ENCODE data around the gene TRIM44.
"Not testable (repeated sequence)": the region's sequence is repeated elsewhere in the genome, so short reads cannot be mapped to it uniquely, and the experiment has no call there.

TRIM44 gene

GRCh38 chr11:35711173-35711910, 48.8 kb downstream of the TRIM44 start:
- no peak for FAIRE-seq
- no peak for DNase-seq (ENCODE audit: insufficient read length)

GRCh38 chr11:35711924-35712323, 49.3 kb downstream of the TRIM44 start:
- FAIRE-seq = no peak
- no peak for DNase-seq (ENCODE audit: insufficient read length)
- TF ChIP-seq TAF1 (IDR thresholded peaks at IDR 0.05; ENCODE audit: borderline replicate concordance, low read depth, low read length) (no peak), POLR2AphosphoS5 (IDR thresholded peaks at IDR 0.05; ENCODE audit: low read depth, low read length) (no peak), POLR2A (IDR thresholded peaks at IDR 0.05; ENCODE audit: low read depth, low read length) (no peak)

More at GRCh38 chr11:35711173-35711910, 48.8 kb downstream of the TRIM44 start:
- TF ChIP-seq POLR2AphosphoS5 (IDR thresholded peaks at IDR 0.05; ENCODE audit: low read depth, low read length) (no peak), POLR2A (IDR thresholded peaks at IDR 0.05; ENCODE audit: low read depth, low read length) (no peak), TAF1 (IDR thresholded peaks at IDR 0.05; ENCODE audit: borderline replicate concordance, low read depth, low read length) (no peak)

DNA sequence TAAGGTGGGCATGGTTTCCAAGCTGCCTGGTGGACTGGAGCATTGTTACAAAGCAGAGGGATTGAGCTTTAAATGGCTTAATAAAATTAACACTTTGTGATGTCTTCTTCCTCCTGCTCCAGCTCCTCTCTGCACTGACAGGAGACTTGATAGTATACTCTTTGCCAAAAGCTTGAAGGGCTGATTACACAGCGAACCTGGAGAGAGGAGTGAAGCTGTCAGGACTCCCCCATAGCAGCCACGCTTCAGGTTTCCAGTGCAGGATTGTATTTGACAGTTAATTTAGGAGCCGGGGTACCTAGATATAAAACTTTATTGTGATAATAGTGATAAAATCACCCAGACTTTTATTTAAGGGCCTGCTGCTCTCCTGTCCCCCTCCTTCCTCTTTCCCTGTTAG, 50.0 kb downstream of the TRIM44 start:
- DNase-seq (ENCODE audit: insufficient read length) = no peak
- peak; percentile 69 for FAIRE-seq
- TF ChIP-seq POLR2A (IDR thresholded peaks at IDR 0.05; ENCODE audit: low read depth, low read length) = no peak
- TF ChIP-seq TAF1 (IDR thresholded peaks at IDR 0.05; ENCODE audit: borderline replicate concordance, low read depth, low read length) = no peak
- TF ChIP-seq POLR2AphosphoS5 (IDR thresholded peaks at IDR 0.05; ENCODE audit: low read depth, low read length) = no peak

GRCh38 chr11:35714882-35715627, 52.5 kb downstream of the TRIM44 start:
- TF ChIP-seq POLR2A (IDR thresholded peaks at IDR 0.05; ENCODE audit: low read depth, low read length) = no peak
- no peak for TF ChIP-seq POLR2AphosphoS5 (IDR thresholded peaks at IDR 0.05; ENCODE audit: low read depth, low read length)
- no peak for TF ChIP-seq TAF1 (IDR thresholded peaks at IDR 0.05; ENCODE audit: borderline replicate concordance, low read depth, low read length)
- peak; percentile 94 for FAIRE-seq
- no peak for DNase-seq (ENCODE audit: insufficient read length)

- FAIRE-seq = peak; percentile 90
- DNase-seq (ENCODE audit: insufficient read length) = not testable (repeated sequence)
These were observed 53.1 kb downstream of the TRIM44 start for GRCh38 chr11:35715677-35716076.

GRCh38 chr11:35717043-35717442, 54.5 kb downstream of the TRIM44 start:
- no peak for DNase-seq (ENCODE audit: insufficient read length)
- peak; percentile 61 for FAIRE-seq

GRCh38 chr11:35717520-35717919, 54.9 kb downstream of the TRIM44 start:
- FAIRE-seq (no peak), DNase-seq (ENCODE audit: insufficient read length) (no peak)
- TF ChIP-seq TAF1 (IDR thresholded peaks at IDR 0.05; ENCODE audit: borderline replicate concordance, low read depth, low read length) (no peak), POLR2A (IDR thresholded peaks at IDR 0.05; ENCODE audit: low read depth, low read length) (no peak), POLR2AphosphoS5 (IDR thresholded peaks at IDR 0.05; ENCODE audit: low read depth, low read length) (no peak)

More at GRCh38 chr11:35717043-35717442, 54.5 kb downstream of the TRIM44 start:
- TF ChIP-seq POLR2AphosphoS5 (IDR thresholded peaks at IDR 0.05; ENCODE audit: low read depth, low read length) (no peak), POLR2A (IDR thresholded peaks at IDR 0.05; ENCODE audit: low read depth, low read length) (no peak), TAF1 (IDR thresholded peaks at IDR 0.05; ENCODE audit: borderline replicate concordance, low read depth, low read length) (no peak)

GRCh38 chr11:35721651-35722282, 59.2 kb downstream of the TRIM44 start:
- DNase-seq (ENCODE audit: insufficient read length) (no peak), FAIRE-seq (peak; percentile 84)
- no peak for TF ChIP-seq POLR2AphosphoS5 (IDR thresholded peaks at IDR 0.05; ENCODE audit: low read depth, low read length)
- TF ChIP-seq POLR2A (IDR thresholded peaks at IDR 0.05; ENCODE audit: low read depth, low read length) = no peak
- TF ChIP-seq TAF1 (IDR thresholded peaks at IDR 0.05; ENCODE audit: borderline replicate concordance, low read depth, low read length) = no peak

DNA sequence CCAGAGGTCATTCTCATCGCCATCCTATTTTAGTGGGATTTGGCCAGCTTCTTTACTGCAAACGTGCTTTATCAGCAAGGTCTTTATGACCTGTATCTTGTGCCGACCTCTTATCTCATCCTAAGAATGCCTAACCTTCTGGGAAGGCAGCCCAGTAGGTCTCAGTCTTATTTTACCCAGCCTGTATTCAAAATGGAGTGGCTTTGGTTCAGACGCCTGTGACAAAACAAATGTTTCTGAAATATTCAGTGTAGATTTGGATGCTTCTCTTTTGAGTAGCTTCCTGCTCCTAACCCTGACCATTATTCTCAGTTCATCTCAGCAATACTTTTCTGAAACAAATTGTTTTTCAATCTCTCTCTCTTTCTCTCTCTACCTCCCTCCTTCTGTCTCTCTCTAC, 60.1 kb downstream of the TRIM44 start:
- TF ChIP-seq TAF1 (IDR thresholded peaks at IDR 0.05; ENCODE audit: borderline replicate concordance, low read depth, low read length) (no peak), POLR2A (IDR thresholded peaks at IDR 0.05; ENCODE audit: low read depth, low read length) (no peak), POLR2AphosphoS5 (IDR thresholded peaks at IDR 0.05; ENCODE audit: low read depth, low read length) (no peak)
- FAIRE-seq (peak; percentile 80), DNase-seq (ENCODE audit: insufficient read length) (no peak)

DNA sequence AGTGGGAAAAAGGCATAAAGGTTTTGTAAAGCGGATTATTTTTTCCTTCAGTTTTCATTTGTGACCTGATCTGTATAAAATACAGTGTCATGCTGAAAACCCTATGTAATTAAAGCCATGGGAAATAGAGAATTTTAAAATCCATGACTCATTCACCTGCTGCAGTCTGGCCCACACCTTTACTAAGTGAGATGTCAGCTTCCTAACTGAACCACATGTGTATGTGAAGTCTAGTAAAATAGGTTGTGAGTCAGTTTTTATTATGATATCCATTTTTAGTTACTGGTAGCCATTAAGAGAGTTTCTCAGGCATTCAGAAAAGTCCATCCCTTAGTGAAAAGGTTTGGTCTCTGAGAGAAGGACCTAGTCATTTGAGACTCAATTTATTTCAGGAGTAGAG, 60.9 kb downstream of the TRIM44 start:
- no peak for DNase-seq (ENCODE audit: insufficient read length)
- peak; percentile 9 for FAIRE-seq
- TF ChIP-seq POLR2A (IDR thresholded peaks at IDR 0.05; ENCODE audit: low read depth, low read length) (no peak), POLR2AphosphoS5 (IDR thresholded peaks at IDR 0.05; ENCODE audit: low read depth, low read length) (no peak), TAF1 (IDR thresholded peaks at IDR 0.05; ENCODE audit: borderline replicate concordance, low read depth, low read length) (no peak)

- TF ChIP-seq TAF1 (IDR thresholded peaks at IDR 0.05; ENCODE audit: borderline replicate concordance, low read depth, low read length) (no peak), POLR2AphosphoS5 (IDR thresholded peaks at IDR 0.05; ENCODE audit: low read depth, low read length) (no peak), POLR2A (IDR thresholded peaks at IDR 0.05; ENCODE audit: low read depth, low read length) (no peak)
- no peak for FAIRE-seq
- no peak for DNase-seq (ENCODE audit: insufficient read length)
These were observed 61.3 kb downstream of the TRIM44 start for GRCh38 chr11:35723913-35724312.

Measured in GM12892 (cell line).